Caco-2 (cell line): Measurements from ENCODE around the gene CORIN. TPM values are rescaled to one million over a fixed set of nuclear protein-coding genes. Genes with fewer than 3 reads are reported as not detected.

Experiments used
- BruUV-seq: library from RNA; stranded (reverse); fragments of 400-500 nt; replicated peaks from 2 replicates; lab custom pipeline; 2021; lab: Mats Ljungman, UMichigan
- CTCF ChIA-PET: fragments of 300-600 bp; sonication (Branson Sonifier 250); formaldehyde crosslinking; loops from one replicate; lab custom pipeline; 2022; ENCODE audit warnings: antibody characterized with exemption; lab: Charles Lee
- POLR2A ChIA-PET: fragments of 300-600 bp; sonication (Branson Sonifier 250); formaldehyde crosslinking; loops from one replicate; lab custom pipeline; 2022; ENCODE audit warnings: antibody characterized with exemption; lab: Charles Lee
- DNase-seq, 2 experiments: peaks; one replicate each; pipeline versions ENCODE4 v3.0.0 to v3.0.0-alpha.2; 2020 to 2022
- H3K27me3 ChIP-seq: replicated peaks from 2 replicates; pipeline ENCODE4 v1.6.0; 2011; ENCODE audit warnings: low read length; ENCODE audit not compliant: control insufficient read depth, insufficient read depth
- H3K36me3 ChIP-seq: 2 replicates; pipeline ENCODE4 v1.5.1; 2011; ENCODE audit warnings: low read length; ENCODE audit not compliant: control insufficient read depth, insufficient read depth
- H3K4me1 ChIP-seq: fragments of 250-450 bp; sonication (Bioruptor Pico); 2 replicates; pipeline ENCODE4 v1.5.1; 2020; ENCODE audit warnings: mild to moderate bottlenecking
- H3K4me3 ChIP-seq: 2 replicates; pipeline ENCODE4 v1.5.1; 2011; ENCODE audit warnings: low read depth, mild to moderate bottlenecking, control low read depth, low read length
- H3K9me3 ChIP-seq: fragments of 250-450 bp; sonication (Bioruptor Pico); 2 replicates; pipeline ENCODE4 v1.5.1; 2020; ENCODE audit warnings: mild to moderate bottlenecking, moderate library complexity
- H3K27ac Mint-ChIP-seq: one replicate; pipeline ENCODE4 v1.8.0; 2022; ENCODE audit warnings: mixed read lengths; ENCODE audit not compliant: unreplicated experiment
- H3K27me3 Mint-ChIP-seq: one replicate; pipeline ENCODE4 v1.8.0; 2022; ENCODE audit warnings: mixed read lengths; ENCODE audit not compliant: insufficient read depth, unreplicated experiment
- H3K36me3 Mint-ChIP-seq: one replicate; pipeline ENCODE4 v1.8.0; 2022; ENCODE audit warnings: mild to moderate bottlenecking, mixed read lengths; ENCODE audit not compliant: insufficient read depth, unreplicated experiment
- H3K4me1 Mint-ChIP-seq: one replicate; pipeline ENCODE4 v1.8.0; 2022; ENCODE audit warnings: low read depth, mixed read lengths; ENCODE audit not compliant: unreplicated experiment
- H3K4me3 Mint-ChIP-seq: one replicate; pipeline ENCODE4 v1.8.0; 2022; ENCODE audit warnings: mild to moderate bottlenecking, moderate library complexity, mixed read lengths; ENCODE audit not compliant: unreplicated experiment
- H3K9me3 Mint-ChIP-seq: one replicate; pipeline ENCODE4 v1.8.0; 2022; ENCODE audit warnings: mixed read lengths; ENCODE audit not compliant: unreplicated experiment
- CTCF ChIP-seq, 2 experiments: fragments of 200-600 bp in 1 of 2; IDR thresholded peaks; 1 replicate in 1 of 2; 2 replicates in 1 of 2; pipeline versions ENCODE4 v1.5.1 to v1.8.0; 2011 to 2022; ENCODE audit warnings: antibody characterized with exemption in 1 of 2, control low read depth in 1 of 2, inconsistent platforms in 1 of 2, low read depth in 1 of 2, low read length in 1 of 2, mild to moderate bottlenecking in 1 of 2, moderate library complexity in 1 of 2; ENCODE audit not compliant: insufficient read depth in 1 of 2, severe bottlenecking in 1 of 2, unreplicated experiment in 1 of 2
- intact Hi-C: fragments of 100-400 bp; cut with micrococcal nuclease; formaldehyde crosslinking; loops from one replicate; pipeline ENCODE4 v1.10.0; 2022; ENCODE audit not compliant: unreplicated experiment
- total RNA-seq: library from RNA; stranded (reverse); gene quantifications from 2 replicates; pipeline ENCODE4 v1.2.3, GENCODE V29; 2022

Gene CORIN
- total RNA-seq, 1 experiment from 2014 or later, result 0.27 TPM

DNA sequence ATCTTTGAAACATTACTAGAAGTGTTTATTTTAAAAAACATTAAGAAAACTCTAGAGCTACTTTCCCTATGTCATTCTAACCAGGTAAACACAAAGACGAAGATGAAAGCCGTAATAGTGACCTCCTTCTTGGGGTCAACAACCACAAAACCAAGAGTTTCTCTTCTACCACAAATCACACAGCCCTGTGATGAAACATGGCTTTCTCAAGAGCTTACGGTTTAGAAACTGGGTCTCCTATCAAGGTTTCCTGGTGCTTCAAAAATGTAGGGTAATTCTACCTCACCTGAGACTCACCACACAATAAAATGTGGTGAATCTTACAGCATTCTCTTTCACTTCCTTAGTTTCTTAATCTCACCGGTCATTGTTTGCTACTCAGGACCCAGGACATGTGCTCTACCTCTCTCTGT, 50.9 kb downstream of the CORIN start:
- H3K4me3 Mint-ChIP-seq, result no peak overlapping the region
- TF ChIP-seq CTCF (IDR thresholded peaks at IDR 0.05; ENCODE audit: insufficient read depth in 1 of 2, low read depth in 1 of 2, low read length in 1 of 2, severe bottlenecking in 1 of 2, unreplicated experiment in 1 of 2), result no peak
- H3K9me3 Mint-ChIP-seq, result peaks cover 9% of the 10 kb centered on the region
- intact Hi-C loops, result no loop called here
- Histone ChIP-seq H3K36me3 (no peaks in the 10 kb centered on the region), H3K4me3 (no peak overlapping the region), H3K27me3 (no peaks in the 10 kb centered on the region), H3K4me1 (no peaks in the 10 kb centered on the region), H3K9me3 (no peaks in the 10 kb centered on the region)
- no peaks in the 10 kb centered on the region for H3K36me3 Mint-ChIP-seq
- no TSS peak for BruUV-seq
- ChIA-PET CTCF (interaction anchor here (1.1 kb wide), 1 partner anchor 50 kb away, joined by 5 read pairs; no protein-coding TSS in a partner anchor), POLR2A (no interaction called here)
- DNase-seq, result peak in 1 of 2 experiments; percentile 6
- H3K4me1 Mint-ChIP-seq, result peaks cover 6% of the 10 kb centered on the region
- no peak overlapping the region for H3K27ac Mint-ChIP-seq
- H3K27me3 Mint-ChIP-seq, result no peaks in the 10 kb centered on the region

GRCh38 chr4:47785153-47785552, 52.7 kb downstream of the CORIN start:
- no peaks in the 10 kb centered on the region for H3K27me3 ChIP-seq
- ChIA-PET CTCF (interaction anchor here (0.7 to 1.1 kb wide), 2 partner anchors 10 to 51 kb away, joined by 3 read pairs; no protein-coding TSS in a partner anchor), POLR2A (no interaction called here)
- Mint-ChIP-seq H3K27me3 (no peaks in the 10 kb centered on the region), H3K9me3 (no peaks in the 10 kb centered on the region), H3K27ac (no peak overlapping the region), H3K4me1 (peaks cover 6% of the 10 kb centered on the region), H3K4me3 (no peak overlapping the region), H3K36me3 (no peaks in the 10 kb centered on the region)
- H3K36me3 ChIP-seq, result no peaks in the 10 kb centered on the region
- H3K9me3 ChIP-seq, result no peaks in the 10 kb centered on the region
- H3K4me3 ChIP-seq, result no peak overlapping the region
- DNase-seq, result no peak
- intact Hi-C loops, result no loop called here
- no TSS peak for BruUV-seq
- no peaks in the 10 kb centered on the region for H3K4me1 ChIP-seq
- TF ChIP-seq CTCF (IDR thresholded peaks at IDR 0.05; ENCODE audit: insufficient read depth in 1 of 2, low read depth in 1 of 2, low read length in 1 of 2, severe bottlenecking in 1 of 2, unreplicated experiment in 1 of 2), result no peak

DNA sequence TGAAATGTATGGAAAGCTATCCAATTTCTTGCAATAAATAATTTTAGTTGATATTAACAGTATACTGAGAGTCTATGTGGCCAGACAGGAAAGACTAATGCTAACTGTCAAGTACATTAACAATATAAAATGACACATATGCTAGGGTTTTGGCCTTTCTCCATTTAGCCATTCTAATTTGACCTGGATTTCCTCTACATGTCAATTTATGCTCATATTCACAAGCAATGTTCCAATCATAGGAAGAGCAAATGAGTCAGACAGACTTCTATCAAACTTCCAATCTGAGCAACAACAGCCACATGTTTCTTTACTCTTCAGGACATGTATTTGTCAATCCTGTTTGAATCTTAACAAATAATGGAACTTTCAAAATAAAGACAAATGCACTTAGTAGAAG, 53.6 kb downstream of the CORIN start:
- no peak for TF ChIP-seq CTCF (IDR thresholded peaks at IDR 0.05; ENCODE audit: insufficient read depth in 1 of 2, low read depth in 1 of 2, low read length in 1 of 2, severe bottlenecking in 1 of 2, unreplicated experiment in 1 of 2)
- CTCF ChIA-PET, result interaction anchor here (1.1 kb wide), 1 partner anchor 52 kb away, joined by 3 read pairs; no protein-coding TSS in a partner anchor
- H3K27ac Mint-ChIP-seq, result no peak overlapping the region
- H3K4me3 Mint-ChIP-seq, result no peak overlapping the region
- H3K36me3 ChIP-seq, result no peaks in the 10 kb centered on the region
- no peak for DNase-seq
- H3K4me3 ChIP-seq, result no peak overlapping the region
- H3K9me3 ChIP-seq, result no peaks in the 10 kb centered on the region
- intact Hi-C loops, result no loop called here
- no peaks in the 10 kb centered on the region for H3K27me3 ChIP-seq
- no peaks in the 10 kb centered on the region for H3K27me3 Mint-ChIP-seq
- no peaks in the 10 kb centered on the region for H3K4me1 ChIP-seq
- no TSS peak for BruUV-seq
- POLR2A ChIA-PET, result no interaction called here
- H3K9me3 Mint-ChIP-seq, result no peaks in the 10 kb centered on the region
- no peaks in the 10 kb centered on the region for H3K36me3 Mint-ChIP-seq
- peaks cover 6% of the 10 kb centered on the region for H3K4me1 Mint-ChIP-seq
